Liver (tissue), 9 donors: ENCODE measurements around the gene GLMP. TPM values are rescaled to one million over a fixed set of nuclear protein-coding genes. Genes with fewer than 3 reads are reported as not detected.

Experiments used
- DNase-seq: peaks from one replicate; pipeline ENCODE4 v3.0.0-alpha.2; 2017; ENCODE audit warnings: low spot score
- H3K27ac ChIP-seq, 2 donors: one replicate each; pipeline ENCODE4 v1.7.0; 2013; ENCODE audit warnings: inconsistent platforms in 2 of 2, low read length in 2 of 2, control low read depth in 1 of 2, low read depth in 1 of 2, mild to moderate bottlenecking in 1 of 2
- H3K27me3 ChIP-seq, 4 donors: one replicate each; pipeline versions ENCODE4 v1.6.1 to v1.7.0; 2013; ENCODE audit warnings: low read length in 3 of 4, inconsistent platforms in 1 of 4, mild to moderate bottlenecking in 1 of 4, moderate library complexity in 1 of 4; ENCODE audit not compliant: control insufficient read depth in 4 of 4, insufficient read depth in 4 of 4
- H3K36me3 ChIP-seq, 4 donors: one replicate each; pipeline versions ENCODE4 v1.6.1 to v1.7.0; 2013; ENCODE audit warnings: low read length in 3 of 4, mild to moderate bottlenecking in 3 of 4, low read depth in 1 of 4, moderate library complexity in 1 of 4; ENCODE audit not compliant: control insufficient read depth in 4 of 4, insufficient read depth in 3 of 4
- H3K4me1 ChIP-seq, 4 donors: one replicate each; pipeline versions ENCODE4 v1.6.1 to v1.7.0; 2013; ENCODE audit warnings: low read length in 3 of 4, mild to moderate bottlenecking in 3 of 4, moderate library complexity in 1 of 4; ENCODE audit not compliant: control insufficient read depth in 4 of 4, insufficient read depth in 4 of 4
- H3K4me3 ChIP-seq, 3 donors: one replicate each; pipeline versions ENCODE4 v1.6.1 to v1.7.0; 2013; ENCODE audit warnings: low read length in 3 of 3, control low read depth in 1 of 3, low read depth in 1 of 3, mild to moderate bottlenecking in 1 of 3
- H3K9ac ChIP-seq, 2 donors: one replicate each; pipeline ENCODE4 v1.7.0; 2013; ENCODE audit warnings: low read length in 2 of 2, mild to moderate bottlenecking in 2 of 2, moderate library complexity in 2 of 2, control low read depth in 1 of 2, low read depth in 1 of 2
- H3K9me3 ChIP-seq, 4 donors: one replicate each; pipeline versions ENCODE4 v1.6.1 to v1.7.0; 2013; ENCODE audit warnings: low read length in 3 of 4; ENCODE audit not compliant: control insufficient read depth in 4 of 4
- EGR1 ChIP-seq, 2 donors: IDR thresholded peaks; 2 replicates each; pipeline ENCODE4 v1.6.1; 2016 to 2018; ENCODE audit warnings: antibody characterized with exemption in 2 of 2, low read depth in 2 of 2
- FOXA1 ChIP-seq: IDR thresholded peaks from 2 replicates; pipeline ENCODE4 v1.6.1; 2016; ENCODE audit warnings: antibody characterized with exemption
- GABPA ChIP-seq, 2 donors: IDR thresholded peaks in 1 of 2; conservative IDR thresholded peaks in 1 of 2; 2 replicates each; pipeline ENCODE4 v1.6.1; 2016; ENCODE audit warnings: antibody characterized with exemption in 2 of 2, mild to moderate bottlenecking in 1 of 2, moderate library complexity in 1 of 2
- HNF4A ChIP-seq, 2 donors: conservative IDR thresholded peaks; 2 replicates each; pipeline ENCODE4 v1.6.1; 2016; ENCODE audit warnings: antibody characterized with exemption in 2 of 2, mild to moderate bottlenecking in 2 of 2
- HNF4G ChIP-seq: IDR thresholded peaks from 2 replicates; pipeline ENCODE4 v1.6.1; 2016; ENCODE audit warnings: antibody characterized with exemption
- JUND ChIP-seq, 2 donors: IDR thresholded peaks; 2 replicates each; pipeline ENCODE4 v1.6.1; 2016; ENCODE audit warnings: antibody characterized with exemption in 2 of 2
- NR2F2 ChIP-seq: IDR thresholded peaks from 2 replicates; pipeline ENCODE4 v1.6.1; 2016; ENCODE audit warnings: antibody characterized with exemption
- RXRA ChIP-seq, 2 donors: IDR thresholded peaks; 2 replicates each; pipeline ENCODE4 v1.6.1; 2017 to 2018; ENCODE audit warnings: antibody characterized with exemption in 2 of 2, mild to moderate bottlenecking in 1 of 2
- SP1 ChIP-seq: IDR thresholded peaks from 2 replicates; pipeline ENCODE4 v1.6.1; 2018; ENCODE audit warnings: antibody characterized with exemption, mild to moderate bottlenecking
- TAF1 ChIP-seq: conservative IDR thresholded peaks from 2 replicates; pipeline ENCODE4 v1.6.1; 2016; ENCODE audit warnings: antibody characterized with exemption, mild to moderate bottlenecking
- YY1 ChIP-seq: IDR thresholded peaks from 2 replicates; pipeline ENCODE4 v1.6.1; 2016; ENCODE audit warnings: antibody characterized with exemption, mild to moderate bottlenecking
- WGBS: extraction: QIAGEN DNeasy Blood & Tissue Kit; methylation state at CpG from one replicate; pipeline ENCODE4 v1.1.7; 2013; 5-methylcytosine and 5-hydroxymethylcytosine counted together
- polyA plus RNA-seq, 2 donors: library from polyadenylated mRNA; stranded (reverse) in 1 of 2; unstranded in 1 of 2; fragments of 200-250 nt in 1 of 2; fragments of >200 nt in 1 of 2; fragmentation: Nextera tagmentation in 1 of 2; extraction: Ambion mirVana in 1 of 2; gene quantifications; one replicate each; pipeline versions ENCODE4 v1.2.1 to v1.2.3, GENCODE V29; 2013 to 2015
- total RNA-seq, 2 donors: library from RNA; depleted of rRNA; stranded (reverse); fragments of >200 nt; gene quantifications; one replicate each; pipeline ENCODE4 v1.2.3, GENCODE V29; 2014
- TF ChIP-seq, protein P1 (sequence below): IDR thresholded peaks from 2 replicates; pipeline ENCODE4 v1.6.1; 2016; ENCODE audit warnings: antibody characterized with exemption, mild to moderate bottlenecking
- TF ChIP-seq, protein P2 (sequence below): fragments of 150-350 bp; IDR thresholded peaks from 2 replicates; pipeline ENCODE4 v1.5.1; 2017; ENCODE audit warnings: improper control_type of control experiment, low read depth, low read length; ENCODE audit not compliant: missing input control
- TF ChIP-seq, protein P3 (sequence below): IDR thresholded peaks from 2 replicates; pipeline ENCODE4 v1.6.1; 2016; ENCODE audit warnings: antibody characterized with exemption
- TF ChIP-seq, protein P4 (sequence below): IDR thresholded peaks from 2 replicates; pipeline ENCODE4 v1.6.1; 2016; ENCODE audit warnings: antibody characterized with exemption
- donor health status: healthy.
- donor health status: healthy.
- donor health status: healthy.
- donor health status: healthy.
- donor health status: healthy.

Gene GLMP
- total and polyA plus RNA-seq, 4 donors, result 26.5 to 51.4 (median 39.0) TPM

DNA sequence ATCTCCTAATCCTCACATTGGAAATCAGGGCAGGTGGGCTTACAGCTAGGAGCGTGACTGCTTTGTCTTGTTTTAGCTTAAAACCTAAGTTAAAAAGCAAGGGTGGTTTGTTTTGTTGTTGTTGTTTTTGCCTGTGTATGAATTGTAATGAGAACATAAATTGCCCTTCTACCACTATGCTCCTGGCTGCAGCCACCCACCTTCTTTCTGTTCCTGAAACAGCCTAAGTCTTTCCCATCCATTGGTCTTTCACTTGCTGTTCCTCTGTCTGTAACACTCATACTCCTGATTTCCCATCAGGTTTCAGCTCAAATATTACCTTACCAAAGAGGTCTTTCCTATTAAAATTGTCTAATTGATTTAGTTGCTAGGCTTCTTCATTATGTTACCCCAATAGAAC is 12.0 kb downstream of the GLMP start:
- no peak for DNase-seq
- Histone ChIP-seq H3K9ac (peak overlapping the region; percentile 78 to 80), H3K4me1 (peaks cover 4 to 44% (median 27%) of the 10 kb centered on the region in 4 donors), H3K4me3 (peak overlapping the region; percentile 82 to 97 (median 96)), H3K27me3 (no peaks in the 10 kb centered on the region), H3K27ac (peak overlapping the region in 1 of 2 donors; percentile 95), H3K36me3 (peaks cover 2 to 10% (median 6%) of the 10 kb centered on the region in 4 donors), H3K9me3 (no peaks in the 10 kb centered on the region)
- TF ChIP-seq NR2F2 (no peak), HNF4G (no peak), RXRA (IDR thresholded peaks at IDR 0.05) (no peak), TAF1 (no peak), JUND (IDR thresholded peaks at IDR 0.05) (no peak), EGR1 (IDR thresholded peaks at IDR 0.05; ENCODE audit: low read depth in 2 of 2) (no peak), YY1 (no peak), HNF4A (conservative IDR thresholded peaks at IDR 0.05) (no peak)
- TF ChIP-seq, protein P1, sequence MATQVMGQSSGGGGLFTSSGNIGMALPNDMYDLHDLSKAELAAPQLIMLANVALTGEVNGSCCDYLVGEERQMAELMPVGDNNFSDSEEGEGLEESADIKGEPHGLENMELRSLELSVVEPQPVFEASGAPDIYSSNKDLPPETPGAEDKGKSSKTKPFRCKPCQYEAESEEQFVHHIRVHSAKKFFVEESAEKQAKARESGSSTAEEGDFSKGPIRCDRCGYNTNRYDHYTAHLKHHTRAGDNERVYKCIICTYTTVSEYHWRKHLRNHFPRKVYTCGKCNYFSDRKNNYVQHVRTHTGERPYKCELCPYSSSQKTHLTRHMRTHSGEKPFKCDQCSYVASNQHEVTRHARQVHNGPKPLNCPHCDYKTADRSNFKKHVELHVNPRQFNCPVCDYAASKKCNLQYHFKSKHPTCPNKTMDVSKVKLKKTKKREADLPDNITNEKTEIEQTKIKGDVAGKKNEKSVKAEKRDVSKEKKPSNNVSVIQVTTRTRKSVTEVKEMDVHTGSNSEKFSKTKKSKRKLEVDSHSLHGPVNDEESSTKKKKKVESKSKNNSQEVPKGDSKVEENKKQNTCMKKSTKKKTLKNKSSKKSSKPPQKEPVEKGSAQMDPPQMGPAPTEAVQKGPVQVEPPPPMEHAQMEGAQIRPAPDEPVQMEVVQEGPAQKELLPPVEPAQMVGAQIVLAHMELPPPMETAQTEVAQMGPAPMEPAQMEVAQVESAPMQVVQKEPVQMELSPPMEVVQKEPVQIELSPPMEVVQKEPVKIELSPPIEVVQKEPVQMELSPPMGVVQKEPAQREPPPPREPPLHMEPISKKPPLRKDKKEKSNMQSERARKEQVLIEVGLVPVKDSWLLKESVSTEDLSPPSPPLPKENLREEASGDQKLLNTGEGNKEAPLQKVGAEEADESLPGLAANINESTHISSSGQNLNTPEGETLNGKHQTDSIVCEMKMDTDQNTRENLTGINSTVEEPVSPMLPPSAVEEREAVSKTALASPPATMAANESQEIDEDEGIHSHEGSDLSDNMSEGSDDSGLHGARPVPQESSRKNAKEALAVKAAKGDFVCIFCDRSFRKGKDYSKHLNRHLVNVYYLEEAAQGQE, result no peak
- TF ChIP-seq, protein P2, sequence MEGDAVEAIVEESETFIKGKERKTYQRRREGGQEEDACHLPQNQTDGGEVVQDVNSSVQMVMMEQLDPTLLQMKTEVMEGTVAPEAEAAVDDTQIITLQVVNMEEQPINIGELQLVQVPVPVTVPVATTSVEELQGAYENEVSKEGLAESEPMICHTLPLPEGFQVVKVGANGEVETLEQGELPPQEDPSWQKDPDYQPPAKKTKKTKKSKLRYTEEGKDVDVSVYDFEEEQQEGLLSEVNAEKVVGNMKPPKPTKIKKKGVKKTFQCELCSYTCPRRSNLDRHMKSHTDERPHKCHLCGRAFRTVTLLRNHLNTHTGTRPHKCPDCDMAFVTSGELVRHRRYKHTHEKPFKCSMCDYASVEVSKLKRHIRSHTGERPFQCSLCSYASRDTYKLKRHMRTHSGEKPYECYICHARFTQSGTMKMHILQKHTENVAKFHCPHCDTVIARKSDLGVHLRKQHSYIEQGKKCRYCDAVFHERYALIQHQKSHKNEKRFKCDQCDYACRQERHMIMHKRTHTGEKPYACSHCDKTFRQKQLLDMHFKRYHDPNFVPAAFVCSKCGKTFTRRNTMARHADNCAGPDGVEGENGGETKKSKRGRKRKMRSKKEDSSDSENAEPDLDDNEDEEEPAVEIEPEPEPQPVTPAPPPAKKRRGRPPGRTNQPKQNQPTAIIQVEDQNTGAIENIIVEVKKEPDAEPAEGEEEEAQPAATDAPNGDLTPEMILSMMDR, result no peak
- TF ChIP-seq, protein P3, sequence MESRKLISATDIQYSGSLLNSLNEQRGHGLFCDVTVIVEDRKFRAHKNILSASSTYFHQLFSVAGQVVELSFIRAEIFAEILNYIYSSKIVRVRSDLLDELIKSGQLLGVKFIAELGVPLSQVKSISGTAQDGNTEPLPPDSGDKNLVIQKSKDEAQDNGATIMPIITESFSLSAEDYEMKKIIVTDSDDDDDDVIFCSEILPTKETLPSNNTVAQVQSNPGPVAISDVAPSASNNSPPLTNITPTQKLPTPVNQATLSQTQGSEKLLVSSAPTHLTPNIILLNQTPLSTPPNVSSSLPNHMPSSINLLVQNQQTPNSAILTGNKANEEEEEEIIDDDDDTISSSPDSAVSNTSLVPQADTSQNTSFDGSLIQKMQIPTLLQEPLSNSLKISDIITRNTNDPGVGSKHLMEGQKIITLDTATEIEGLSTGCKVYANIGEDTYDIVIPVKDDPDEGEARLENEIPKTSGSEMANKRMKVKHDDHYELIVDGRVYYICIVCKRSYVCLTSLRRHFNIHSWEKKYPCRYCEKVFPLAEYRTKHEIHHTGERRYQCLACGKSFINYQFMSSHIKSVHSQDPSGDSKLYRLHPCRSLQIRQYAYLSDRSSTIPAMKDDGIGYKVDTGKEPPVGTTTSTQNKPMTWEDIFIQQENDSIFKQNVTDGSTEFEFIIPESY, result no peak
- WGBS, result 91% methylated on average over 1 of the region's 1 CpG

DNA sequence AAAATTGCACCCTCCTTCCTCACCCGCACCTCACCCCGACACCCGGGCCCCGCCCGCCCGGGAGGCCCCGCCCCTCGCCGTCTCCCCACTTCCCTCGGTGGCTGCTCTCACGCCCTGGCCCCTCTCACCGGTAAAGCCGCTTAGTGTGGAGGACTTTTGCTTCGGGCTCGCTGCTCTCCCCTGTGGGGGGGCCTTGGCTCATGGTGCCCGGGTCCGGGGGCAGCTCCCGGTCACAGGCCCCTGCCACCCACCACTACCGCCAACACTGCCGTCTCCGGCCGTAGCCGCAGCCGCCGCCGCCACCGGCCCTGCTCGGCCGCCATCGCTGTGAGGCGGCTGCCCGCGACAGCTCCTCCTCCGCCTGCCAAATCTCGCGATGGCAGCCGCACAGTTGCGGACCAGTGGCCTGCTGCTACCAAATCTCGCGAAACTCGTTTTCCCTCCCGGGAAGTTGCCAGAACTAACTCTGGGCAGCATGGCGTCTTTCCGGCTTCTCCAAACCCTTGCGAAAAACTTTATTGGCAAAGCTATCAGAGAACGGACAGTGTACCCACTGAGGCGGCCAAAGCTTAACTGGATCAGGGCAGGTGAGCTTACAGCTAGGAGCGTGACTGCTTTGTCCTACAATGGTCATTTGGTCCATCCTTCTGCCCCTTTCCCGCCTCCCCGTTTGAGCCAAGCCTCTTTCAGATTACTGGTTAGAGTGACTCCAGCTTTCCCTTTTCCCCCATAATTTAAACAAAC is 12.8 kb downstream of the GLMP start, which contains the start of gene SMG5:
Gene SMG5, minus strand, starts transcription at position 347 of the 744 bp plus-strand sequence. Its CDS starts 145 bp downstream, at position 202.
- Histone ChIP-seq H3K4me3 (peak within 1 kb of the TSS; percentile 82 to 99 (median 96)), H3K9me3 (no peaks in the 10 kb centered on the region), H3K27ac (peak within 1 kb of the TSS; percentile 95 to 98), H3K36me3 (peaks cover 4 to 15% (median 11%) of the 10 kb centered on the region in 4 donors), H3K9ac (peak within 1 kb of the TSS; percentile 80 to 98), H3K4me1 (peaks cover 7 to 52% (median 34%) of the 10 kb centered on the region in 4 donors), H3K27me3 (no peaks in the 10 kb centered on the region)
- under 1% methylated on average over 50 of the region's 50 CpGs for WGBS
- DNase-seq, result peak; percentile 90
- peak; percentile 65 for TF ChIP-seq FOXA1
- TF ChIP-seq, protein P4, sequence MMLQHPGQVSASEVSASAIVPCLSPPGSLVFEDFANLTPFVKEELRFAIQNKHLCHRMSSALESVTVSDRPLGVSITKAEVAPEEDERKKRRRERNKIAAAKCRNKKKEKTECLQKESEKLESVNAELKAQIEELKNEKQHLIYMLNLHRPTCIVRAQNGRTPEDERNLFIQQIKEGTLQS, result peak; percentile 47
- TF ChIP-seq YY1, result peak; percentile 99
- TF ChIP-seq SP1, result peak; percentile 81
- peak in 1 of 2 donors; percentile 31 for TF ChIP-seq EGR1 (IDR thresholded peaks at IDR 0.05; ENCODE audit: low read depth in 2 of 2)
- TF ChIP-seq RXRA (IDR thresholded peaks at IDR 0.05), result peak; percentile 58 to 74
- peak; percentile 36 for TF ChIP-seq TAF1
- TF ChIP-seq GABPA (IDR thresholded peaks at IDR 0.05 in 1 of 2, conservative IDR thresholded peaks at IDR 0.05 in 1 of 2), result peak; percentile 70 to 91
- TF ChIP-seq, protein P3, result peak; percentile 99
- no peak for TF ChIP-seq NR2F2
- peak; percentile 32 for TF ChIP-seq HNF4G
- TF ChIP-seq, protein P2, result no peak
- TF ChIP-seq JUND (IDR thresholded peaks at IDR 0.05), result peak; percentile 30 to 70
